HG02938 (cell line): Measurements from ENCODE around the gene AP1AR.
"Not testable (repeated sequence)": the region's sequence is repeated elsewhere in the genome, so short reads cannot be mapped to it uniquely, and the experiment has no call there.

ENCODE experiments used
- ATAC-seq: cut with Tn5 transposase; IDR thresholded peaks from one replicate; pipeline ENCODE4 v1.9.1; 2021; ENCODE audit warnings: mild to moderate bottlenecking, moderate library complexity; ENCODE audit not compliant: unreplicated experiment

The AP1AR gene

GRCh38 chr4:112277705-112278448 is 46.3 kb downstream of the AP1AR start:
- ATAC-seq = no peak

- peak; percentile 81 for ATAC-seq
Measured at GRCh38 chr4:112279025-112279881, 47.7 kb downstream of the AP1AR start.

GRCh38 chr4:112279882-112280315 is 48.3 kb downstream of the AP1AR start:
- no peak for ATAC-seq

DNA sequence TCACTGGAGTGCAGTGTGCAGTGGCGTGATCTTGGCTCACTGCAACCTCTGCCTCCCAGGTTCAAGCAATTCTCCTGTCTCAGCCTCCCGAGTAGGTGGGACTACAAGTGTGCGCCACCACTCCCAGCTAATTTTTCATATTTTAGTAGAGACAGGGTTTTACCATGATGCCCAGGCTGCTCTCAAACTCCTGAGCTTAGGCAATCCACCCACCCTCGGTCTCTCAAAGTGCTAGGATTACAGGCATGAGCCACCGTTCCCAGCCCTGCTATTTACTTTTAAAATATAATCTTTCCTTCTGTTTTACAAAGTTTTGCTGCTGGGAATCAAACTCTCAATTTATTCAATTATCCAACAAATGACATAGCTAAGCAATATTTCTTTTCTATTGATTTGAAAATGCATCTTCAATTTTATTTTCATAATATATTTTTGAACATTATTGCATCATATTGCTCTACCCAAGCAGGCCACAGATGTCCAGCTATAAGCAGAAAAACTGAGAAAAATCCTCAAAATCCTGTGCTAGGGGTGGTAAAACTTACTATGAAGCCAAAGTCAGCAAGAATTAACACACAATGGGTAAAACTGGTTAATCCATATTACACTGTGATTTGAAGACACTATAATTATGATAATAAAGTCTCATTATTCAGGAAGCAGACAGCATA is 48.9 kb downstream of the AP1AR start:
- ATAC-seq = no peak

- ATAC-seq = not testable (repeated sequence)
Measured at GRCh38 chr4:112281895-112282398, 50.4 kb downstream of the AP1AR start.

DNA sequence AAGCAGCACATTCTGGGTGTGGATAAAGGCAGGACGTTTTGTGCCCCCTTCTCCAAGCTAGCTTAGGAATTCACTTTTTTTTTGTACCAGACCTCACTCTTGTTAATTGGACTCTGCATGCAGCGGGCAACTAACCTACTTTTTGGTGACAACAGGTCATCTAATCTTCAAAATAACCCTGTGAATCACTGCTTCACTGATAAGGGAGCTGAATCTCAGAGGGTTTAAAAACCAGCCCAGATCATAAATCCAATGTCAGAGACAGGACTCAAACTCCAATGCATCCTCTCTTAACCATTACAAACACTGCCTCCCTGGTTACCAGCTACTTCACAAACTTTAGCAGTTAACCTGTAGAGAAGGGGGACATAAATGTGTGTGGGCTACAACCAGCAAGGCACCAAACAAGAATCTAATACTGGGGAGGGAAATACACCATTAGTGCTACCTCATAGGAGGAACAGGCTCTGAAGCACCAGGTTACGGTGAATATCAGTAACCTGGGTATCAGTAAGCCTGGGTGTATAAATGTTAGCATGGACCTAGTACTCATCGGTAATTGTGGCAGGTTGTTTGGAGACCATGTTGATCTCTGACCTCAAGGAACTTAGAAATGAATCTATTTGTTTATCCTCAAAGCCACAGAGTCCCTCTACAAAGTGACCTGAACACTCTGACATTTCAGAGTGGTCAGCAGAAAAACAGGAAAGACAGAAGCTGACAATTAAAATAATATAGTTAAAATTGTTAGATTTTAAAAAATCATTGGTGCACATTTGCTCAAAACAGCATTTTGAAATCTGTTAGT is 51.5 kb downstream of the AP1AR start:
- no peak for ATAC-seq

DNA sequence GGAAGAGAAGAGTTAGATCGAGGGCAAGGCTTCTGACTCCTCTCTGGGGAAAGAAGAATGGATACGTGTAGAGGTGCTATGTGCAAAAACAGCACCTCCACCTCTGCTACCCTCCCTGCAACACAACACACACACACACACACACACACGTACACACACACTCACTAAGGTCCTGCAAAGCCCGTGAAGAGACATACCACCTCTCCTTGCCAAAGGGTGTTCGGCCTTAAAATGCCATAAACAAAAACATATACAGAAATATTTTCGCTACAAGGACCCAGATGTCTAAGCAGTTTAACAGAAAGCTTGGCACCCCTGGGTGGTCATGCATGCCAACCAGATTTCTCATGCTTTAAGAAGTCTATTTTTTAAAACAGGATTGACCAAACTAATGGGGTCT is 52.6 kb downstream of the AP1AR start:
- no peak for ATAC-seq

DNA sequence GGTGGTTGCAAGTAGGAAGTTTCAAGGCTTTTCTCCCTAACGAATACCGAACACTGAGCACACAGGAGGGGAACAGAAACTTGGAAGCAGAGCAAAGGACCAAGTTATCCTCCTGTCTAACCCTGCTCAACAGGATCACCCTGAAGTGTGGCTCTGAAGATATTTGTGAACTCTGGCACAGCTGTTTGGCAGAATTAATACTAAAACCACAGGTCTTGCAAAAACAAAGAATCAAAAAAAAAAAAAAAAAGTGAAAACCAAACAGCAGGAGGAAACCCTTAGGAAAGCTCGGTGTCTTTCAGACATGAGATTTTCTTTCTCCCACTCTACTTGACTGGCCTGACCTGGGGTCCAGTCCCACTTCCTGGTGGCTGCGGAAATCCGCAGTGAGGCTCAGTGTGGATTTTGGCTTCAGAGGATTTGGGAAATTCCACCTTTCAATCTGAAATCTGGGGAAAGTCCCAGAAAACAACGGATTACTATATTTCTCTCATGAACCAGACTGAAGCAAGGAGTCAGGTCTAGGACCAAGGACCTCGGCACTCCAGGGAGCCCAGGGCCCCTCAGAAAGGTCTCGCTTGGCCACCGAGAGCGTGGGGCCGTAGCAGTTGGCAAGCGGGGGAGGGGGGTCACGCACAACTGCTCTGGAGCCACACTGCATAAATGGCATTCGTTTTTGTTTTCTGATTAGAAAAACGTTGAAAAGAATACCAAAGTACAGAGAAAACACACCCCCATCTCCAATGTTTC is 53.2 kb downstream of the AP1AR start:
- no peak for ATAC-seq

GRCh38 chr4:112287258-112287989 is 55.8 kb downstream of the AP1AR start:
- ATAC-seq = peak; percentile 25

GRCh38 chr4:112288455-112288854 is 56.9 kb downstream of the AP1AR start:
- peak; percentile 28 for ATAC-seq

DNA sequence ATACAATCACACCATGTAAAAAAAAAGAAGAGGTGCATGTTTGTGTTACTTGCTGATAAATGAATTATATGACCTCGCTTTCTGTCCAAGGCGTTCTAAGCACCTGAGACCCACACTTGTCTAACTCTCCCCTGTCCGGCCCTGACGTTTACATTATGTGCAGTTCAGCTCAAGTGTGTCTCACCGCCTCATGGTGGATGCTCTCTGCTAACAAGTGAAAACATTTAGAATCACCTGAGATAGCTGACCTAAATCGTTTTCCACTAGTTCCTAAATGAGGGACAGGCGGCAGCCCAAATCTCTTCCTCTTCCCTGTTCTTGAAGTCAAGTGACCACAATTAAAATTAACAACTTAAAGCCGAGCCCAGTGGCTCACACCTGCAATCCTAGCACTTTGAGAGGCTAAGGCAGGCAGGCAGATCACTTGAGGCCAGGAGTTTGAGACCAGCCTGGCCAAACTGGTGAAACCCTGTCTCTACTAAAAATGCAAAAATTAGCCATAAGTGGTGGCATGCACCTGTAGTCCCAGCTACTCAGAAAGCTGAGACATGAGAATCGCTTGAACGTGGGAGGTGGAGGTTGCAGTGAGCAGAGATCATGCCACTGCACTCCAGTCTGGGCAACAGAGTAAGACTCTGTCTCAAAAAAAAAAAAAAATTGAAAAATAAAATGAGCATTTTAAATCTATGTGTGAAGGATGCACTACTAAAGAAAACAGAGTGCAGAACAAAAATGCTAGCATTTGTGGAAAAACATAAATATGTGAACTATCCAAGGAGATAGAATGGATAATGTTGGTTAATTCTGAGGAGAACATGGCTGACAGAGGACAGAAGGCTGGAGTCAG is 58.0 kb downstream of the AP1AR start:
- ATAC-seq = no peak

DNA sequence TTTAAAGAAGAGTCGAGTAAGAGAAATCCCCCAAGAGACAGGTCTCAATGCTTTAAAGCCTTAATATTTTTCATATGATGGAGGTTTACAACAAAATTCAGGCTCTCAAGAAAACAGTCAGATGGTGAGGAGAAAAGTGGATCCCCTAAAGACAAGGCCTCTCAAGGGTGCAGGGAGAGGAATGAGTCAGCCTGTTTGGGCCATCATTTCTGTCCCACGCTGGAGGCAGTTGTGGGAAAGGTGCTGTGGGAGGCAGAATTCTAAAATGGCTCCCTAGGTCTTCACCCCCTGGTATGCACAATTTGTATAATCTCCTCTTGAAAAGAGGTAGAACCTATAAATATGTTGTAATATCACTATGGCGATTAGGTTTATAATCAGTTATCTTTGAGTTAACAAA is 58.8 kb downstream of the AP1AR start:
- no peak for ATAC-seq

- ATAC-seq = peak; percentile 85
Measured at GRCh38 chr4:112296949-112297880, 65.6 kb downstream of the AP1AR start, which contains the start of gene ALPK1. Gene ALPK1 (plus strand): TSS chr4:112297369.

GRCh38 chr4:112299721-112300120 is 68.1 kb downstream of the AP1AR start:
- no peak for ATAC-seq

GRCh38 chr4:112302320-112303274 is 71.0 kb downstream of the AP1AR start:
- ATAC-seq = peak; percentile 65

GRCh38 chr4:112305477-112305876 is 73.9 kb downstream of the AP1AR start:
- ATAC-seq = not testable (repeated sequence)
